HEK293 (cell line): Measurements from ENCODE around the gene HMGXB4.

Experiments
- CTCF ChIA-PET: fragments of 350-600 bp; formaldehyde crosslinking; extraction: SDS; loops from one replicate; lab custom pipeline; 2021; ENCODE audit warnings: antibody characterized with exemption; lab: Yijun Ruan, JAX
- POLR2A ChIA-PET: fragments of 300-600 bp; formaldehyde crosslinking; extraction: SDS; loops from one replicate; lab custom pipeline; 2020; ENCODE audit warnings: antibody characterized with exemption, inconsistent platforms; lab: Yijun Ruan, JAX
- H3K27ac ChIP-seq: fragments of 200-500 bp; sonication (Bioruptor generic); 2 replicates; pipeline ENCODE4 v1.5.1; 2014; ENCODE audit warnings: low read depth, low read length, control low read depth, inconsistent platforms; ENCODE audit errors: extremely low read depth
- H3K36me3 ChIP-seq, 2 experiments: fragments of 200-500 bp in 1 of 2; sonication (Bioruptor generic) in 1 of 2; 1 replicate in 1 of 2; 2 replicates in 1 of 2; pipeline ENCODE4 v1.5.1; 2014 to 2017; ENCODE audit warnings: inconsistent platforms in 2 of 2, low read length in 2 of 2; ENCODE audit not compliant: control insufficient read depth in 2 of 2, insufficient read depth in 1 of 2
- H3K4me1 ChIP-seq: fragments of 200-500 bp; sonication (Bioruptor generic); 2 replicates; pipeline ENCODE4 v1.5.1; 2014; ENCODE audit warnings: mild to moderate bottlenecking, low read length, inconsistent platforms; ENCODE audit not compliant: control insufficient read depth, insufficient read depth
- H3K4me3 ChIP-seq: 2 replicates; pipeline ENCODE4 v1.5.1; 2011; ENCODE audit warnings: low read depth, mild to moderate bottlenecking, control low read depth, low read length, moderate library complexity
- H3K9me3 ChIP-seq: fragments of 200-500 bp; sonication (Bioruptor generic); 2 replicates; pipeline ENCODE4 v1.5.1; 2014; ENCODE audit warnings: low read depth, low read length, inconsistent platforms; ENCODE audit not compliant: control insufficient read depth, insufficient read depth
- MYNN ChIP-seq: fragments of 450-650 bp; formaldehyde crosslinking; IDR thresholded peaks from 2 replicates; pipeline ENCODE4 v1.5.1; 2016; ENCODE audit warnings: missing biosample characterization, missing genetic modification characterization, borderline replicate concordance
- SCRT2 ChIP-seq: fragments of 450-650 bp; formaldehyde crosslinking; IDR thresholded peaks from 2 replicates; pipeline ENCODE4 v1.5.1; 2016; ENCODE audit warnings: missing biosample characterization, missing genetic modification characterization
- TRIM28 ChIP-seq: IDR thresholded peaks from 2 replicates; pipeline ENCODE4 v1.6.1; 2011; ENCODE audit warnings: low read length, control low read depth, borderline replicate concordance
- ZBTB48 ChIP-seq: fragments of 450-650 bp; formaldehyde crosslinking; IDR thresholded peaks from 2 replicates; pipeline ENCODE4 v1.5.1; 2016; ENCODE audit warnings: missing biosample characterization, missing genetic modification characterization
- ZFP3 ChIP-seq: fragments of 450-650 bp; formaldehyde crosslinking; IDR thresholded peaks from 2 replicates; pipeline ENCODE4 v1.5.1; 2016; ENCODE audit warnings: low read depth, missing biosample characterization, missing genetic modification characterization
- ZFP37 ChIP-seq: fragments of 450-650 bp; formaldehyde crosslinking; IDR thresholded peaks from 2 replicates; pipeline ENCODE4 v1.5.1; 2016; ENCODE audit warnings: missing biosample characterization, missing genetic modification characterization
- ZNF114 ChIP-seq: fragments of 450-650 bp; formaldehyde crosslinking; IDR thresholded peaks from 2 replicates; pipeline ENCODE4 v1.5.0; 2017; ENCODE audit warnings: missing biosample characterization, missing genetic modification characterization
- ZNF354C ChIP-seq: fragments of 450-650 bp; formaldehyde crosslinking; IDR thresholded peaks from 2 replicates; pipeline ENCODE4 v1.5.1; 2016; ENCODE audit warnings: missing biosample characterization, missing genetic modification characterization, low read depth, borderline replicate concordance
- ZNF394 ChIP-seq: fragments of 450-650 bp; formaldehyde crosslinking; IDR thresholded peaks from 2 replicates; pipeline ENCODE4 v1.5.1; 2016; ENCODE audit warnings: missing biosample characterization, missing genetic modification characterization, mild to moderate bottlenecking, moderate library complexity, borderline replicate concordance
- ZNF426 ChIP-seq: fragments of 450-650 bp; formaldehyde crosslinking; IDR thresholded peaks from 2 replicates; pipeline ENCODE4 v1.5.1; 2017; ENCODE audit warnings: missing biosample characterization, missing genetic modification characterization, mild to moderate bottlenecking, inconsistent platforms, moderate library complexity
- ZNF510 ChIP-seq: fragments of 450-650 bp; formaldehyde crosslinking; IDR thresholded peaks from 2 replicates; pipeline ENCODE4 v1.5.1; 2018; ENCODE audit warnings: mild to moderate bottlenecking, missing genetic modification characterization, missing biosample characterization; ENCODE audit not compliant: insufficient replicate concordance
- ZNF521 ChIP-seq: fragments of 450-650 bp; formaldehyde crosslinking; IDR thresholded peaks from 2 replicates; pipeline ENCODE4 v1.5.1; 2017; ENCODE audit warnings: missing biosample characterization, mild to moderate bottlenecking, missing genetic modification characterization
- ZNF664 ChIP-seq: fragments of 450-650 bp; formaldehyde crosslinking; IDR thresholded peaks from 2 replicates; pipeline ENCODE4 v1.5.1; 2016; ENCODE audit warnings: missing biosample characterization, missing genetic modification characterization
- ZSCAN30 ChIP-seq: fragments of 450-650 bp; IDR thresholded peaks from 2 replicates; pipeline ENCODE4 v1.5.1; 2018; ENCODE audit warnings: missing biosample characterization, mild to moderate bottlenecking, missing genetic modification characterization, moderate library complexity
- TF ChIP-seq, protein P1 (sequence below): fragments of 450-650 bp; formaldehyde crosslinking; IDR thresholded peaks from 2 replicates; pipeline ENCODE4 v1.5.1; 2016; ENCODE audit warnings: missing biosample characterization, missing genetic modification characterization
- TF ChIP-seq, protein P2 (sequence below): fragments of 450-650 bp; formaldehyde crosslinking; IDR thresholded peaks from 2 replicates; pipeline ENCODE4 v1.5.1; 2017; ENCODE audit warnings: missing biosample characterization, missing genetic modification characterization
- TF ChIP-seq, protein P3 (sequence below): sonication (generic); formaldehyde crosslinking; IDR thresholded peaks from 2 replicates; pipeline ENCODE4 v1.8.1; 2022; ENCODE audit warnings: mild to moderate bottlenecking, moderate library complexity, missing genetic modification reagents

The HMGXB4 gene

DNA sequence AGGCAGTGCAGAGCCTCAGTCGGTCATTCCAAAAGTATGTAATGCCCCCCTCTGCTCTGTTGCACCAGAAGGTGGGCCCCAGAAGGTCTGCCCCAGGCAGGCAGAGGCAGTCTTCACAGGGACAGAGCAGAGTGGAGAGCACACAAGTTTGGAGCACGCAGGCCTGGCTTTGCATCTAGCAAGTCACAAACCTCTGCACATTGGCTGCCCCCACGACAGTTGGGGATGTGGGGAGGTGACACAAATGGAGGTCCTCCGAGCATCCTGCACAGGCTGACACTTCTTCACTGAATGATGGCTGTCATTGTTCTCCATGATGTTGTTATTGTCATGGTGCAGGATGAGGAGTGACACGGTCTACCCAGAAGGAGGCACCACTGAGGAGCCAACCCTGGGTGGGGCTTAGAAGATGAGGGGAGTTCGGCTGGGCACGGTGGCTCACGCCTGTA is 54.3 kb downstream of the HMGXB4 start:
- H3K4me3 ChIP-seq: no peak overlapping the region
- H3K27ac ChIP-seq: no peak overlapping the region
- no peaks in the 10 kb centered on the region for H3K36me3 ChIP-seq
- no peaks in the 10 kb centered on the region for H3K9me3 ChIP-seq
- TF ChIP-seq MYNN (tag by site-specific recombination): no peak
- no peak for TF ChIP-seq ZNF426 (tag by site-specific recombination)
- no peak for TF ChIP-seq ZFP37
- TF ChIP-seq ZBTB48: no peak
- no peak for TF ChIP-seq ZNF521 (tag by site-specific recombination)
- ChIA-PET POLR2A (interaction anchor here (1.8 kb wide), 1 partner anchor 12 kb away, joined by 7 read pairs; the partner anchor contains the start of gene TOM1), CTCF (no interaction called here)
- 0 out of 2 replicates have a peak, but pooled peaks cover 4% of the 10 kb centered on the region for H3K4me1 ChIP-seq

DNA sequence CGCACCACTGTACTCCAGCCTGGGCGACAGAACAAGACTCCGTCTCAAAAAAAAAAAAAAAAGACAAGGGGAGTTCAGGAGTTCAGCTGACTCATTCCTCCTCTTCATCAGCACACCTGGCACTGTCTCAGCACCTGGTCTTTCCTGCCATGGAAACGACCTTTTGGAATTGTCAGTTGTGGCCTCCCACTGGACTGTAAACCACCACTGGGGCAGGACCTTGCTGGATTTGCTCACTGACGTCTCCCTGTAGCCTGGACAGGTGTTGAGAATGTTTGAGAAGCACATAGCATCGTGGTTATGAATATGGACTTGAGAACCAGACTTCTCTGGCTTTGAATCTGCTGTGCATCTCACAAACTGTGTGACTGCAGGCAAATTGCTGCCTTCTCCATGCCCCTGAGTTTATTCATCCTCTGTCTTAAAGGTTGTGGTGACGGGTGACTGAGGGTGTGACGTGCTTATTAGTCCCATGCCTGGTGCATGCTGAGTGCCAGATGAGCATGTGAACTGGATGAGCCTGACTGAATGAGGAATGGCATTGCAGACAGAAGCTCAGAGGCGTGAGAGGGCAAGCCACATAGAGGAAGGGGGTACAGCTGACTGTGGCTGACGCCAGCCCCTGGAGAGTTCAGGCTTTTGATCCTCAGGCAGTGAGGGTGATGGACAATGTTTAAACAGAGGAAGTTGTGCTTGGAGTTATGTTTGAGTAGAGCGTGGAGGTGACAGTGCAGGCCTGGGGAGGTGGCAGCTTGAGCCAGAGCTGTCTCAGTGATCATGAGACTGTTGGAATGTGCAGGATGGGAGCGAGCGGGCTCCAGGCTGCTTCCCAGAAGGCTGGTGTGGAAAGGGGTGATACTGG is 55.1 kb downstream of the HMGXB4 start:
- Histone ChIP-seq H3K4me1 (0 out of 2 replicates have a peak, but pooled peaks cover 4% of the 10 kb centered on the region), H3K27ac (no peak overlapping the region)
- TF ChIP-seq, protein P1, sequence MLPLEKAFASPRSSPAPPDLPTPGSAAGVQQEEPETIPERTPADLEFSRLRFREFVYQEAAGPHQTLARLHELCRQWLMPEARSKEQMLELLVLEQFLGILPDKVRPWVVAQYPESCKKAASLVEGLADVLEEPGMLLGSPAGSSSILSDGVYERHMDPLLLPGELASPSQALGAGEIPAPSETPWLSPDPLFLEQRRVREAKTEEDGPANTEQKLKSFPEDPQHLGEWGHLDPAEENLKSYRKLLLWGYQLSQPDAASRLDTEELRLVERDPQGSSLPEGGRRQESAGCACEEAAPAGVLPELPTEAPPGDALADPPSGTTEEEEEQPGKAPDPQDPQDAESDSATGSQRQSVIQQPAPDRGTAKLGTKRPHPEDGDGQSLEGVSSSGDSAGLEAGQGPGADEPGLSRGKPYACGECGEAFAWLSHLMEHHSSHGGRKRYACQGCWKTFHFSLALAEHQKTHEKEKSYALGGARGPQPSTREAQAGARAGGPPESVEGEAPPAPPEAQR (tag by site-specific recombination): no peak
- TF ChIP-seq ZNF510 (no peak), ZSCAN30 (tag by site-specific recombination) (no peak), ZNF114 (tag by site-specific recombination) (no peak), TRIM28 (no peak), ZNF354C (tag by site-specific recombination) (no peak), ZNF664 (tag by site-specific recombination) (no peak), ZNF394 (no peak), ZFP3 (no peak), SCRT2 (tag by site-specific recombination) (no peak)
- TF ChIP-seq, protein P2, sequence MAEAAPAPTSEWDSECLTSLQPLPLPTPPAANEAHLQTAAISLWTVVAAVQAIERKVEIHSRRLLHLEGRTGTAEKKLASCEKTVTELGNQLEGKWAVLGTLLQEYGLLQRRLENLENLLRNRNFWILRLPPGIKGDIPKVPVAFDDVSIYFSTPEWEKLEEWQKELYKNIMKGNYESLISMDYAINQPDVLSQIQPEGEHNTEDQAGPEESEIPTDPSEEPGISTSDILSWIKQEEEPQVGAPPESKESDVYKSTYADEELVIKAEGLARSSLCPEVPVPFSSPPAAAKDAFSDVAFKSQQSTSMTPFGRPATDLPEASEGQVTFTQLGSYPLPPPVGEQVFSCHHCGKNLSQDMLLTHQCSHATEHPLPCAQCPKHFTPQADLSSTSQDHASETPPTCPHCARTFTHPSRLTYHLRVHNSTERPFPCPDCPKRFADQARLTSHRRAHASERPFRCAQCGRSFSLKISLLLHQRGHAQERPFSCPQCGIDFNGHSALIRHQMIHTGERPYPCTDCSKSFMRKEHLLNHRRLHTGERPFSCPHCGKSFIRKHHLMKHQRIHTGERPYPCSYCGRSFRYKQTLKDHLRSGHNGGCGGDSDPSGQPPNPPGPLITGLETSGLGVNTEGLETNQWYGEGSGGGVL (tag by site-specific recombination): no peak
- TF ChIP-seq, protein P3, sequence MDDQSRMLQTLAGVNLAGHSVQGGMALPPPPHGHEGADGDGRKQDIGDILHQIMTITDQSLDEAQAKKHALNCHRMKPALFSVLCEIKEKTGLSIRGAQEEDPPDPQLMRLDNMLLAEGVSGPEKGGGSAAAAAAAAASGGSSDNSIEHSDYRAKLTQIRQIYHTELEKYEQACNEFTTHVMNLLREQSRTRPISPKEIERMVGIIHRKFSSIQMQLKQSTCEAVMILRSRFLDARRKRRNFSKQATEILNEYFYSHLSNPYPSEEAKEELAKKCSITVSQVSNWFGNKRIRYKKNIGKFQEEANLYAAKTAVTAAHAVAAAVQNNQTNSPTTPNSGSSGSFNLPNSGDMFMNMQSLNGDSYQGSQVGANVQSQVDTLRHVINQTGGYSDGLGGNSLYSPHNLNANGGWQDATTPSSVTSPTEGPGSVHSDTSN (CRISPR knock-in tag): no peak

More for the DNA sequence above, 55.1 kb downstream of the HMGXB4 start:
- ChIA-PET CTCF (no interaction called here), POLR2A (interaction anchor here (1.5 kb wide), 1 partner anchor 13 kb away, joined by 8 read pairs; the partner anchor contains the start of gene TOM1)
- no peak overlapping the region for H3K4me3 ChIP-seq
- peaks cover 0 to 1% of the 10 kb centered on the region in 2 experiments; a peak in 1 of 3 replicates for H3K36me3 ChIP-seq
- H3K9me3 ChIP-seq: no peaks in the 10 kb centered on the region
